ENCODE measurements around the gene ITGA5. TPM values are rescaled to one million over a fixed set of nuclear protein-coding genes. Genes with fewer than 3 reads are reported as not detected.

ITGA5 gene
- total and polyA plus RNA-seq, 9 of the 15 experiments (the other 6 are each of a cell fraction or from before 2014, with no cell fraction given): 9.1 to 82.1 (median 47.4) TPM

- no peak for ATAC-seq
- BruUV-seq (replicated peaks): no TSS peak
- CTCF ChIA-PET (ENCODE audit: low intra/inter-chr PET ratio): no interaction called here
- no peak overlapping the region for H2AFZ ChIP-seq (ENCODE audit: low read depth, low read length)
- peaks cover 52 to 57% of the 10 kb centered on the region in 2 experiments for H3K4me1 ChIP-seq (replicated peaks in 1 of 2; ENCODE audit: control insufficient read depth in 2 of 2, insufficient read depth in 2 of 2, low read length in 2 of 2)
- peak overlapping the region in 1 of 2 experiments; percentile 78; a peak in 1 of 4 replicates for H3K9ac ChIP-seq (ENCODE audit: insufficient read depth in 1 of 2, low read depth in 2 of 2, low read length in 2 of 2)
- DNase-seq (ENCODE audit: extremely low read depth in 1 of 4, low spot score in 3 of 4): no peak
- peaks cover 33% of the 10 kb centered on the region for H3K79me2 ChIP-seq (ENCODE audit: control insufficient read depth, insufficient read depth, low read length)
- TF ChIP-seq XRCC3 (IDR thresholded peaks at IDR 0.05) (no peak), ZNF282 (CRISPR knock-in tag; IDR thresholded peaks at IDR 0.05) (no peak), USF2 (CRISPR knock-in tag; IDR thresholded peaks at IDR 0.05) (no peak), ZNF830 (CRISPR knock-in tag; IDR thresholded peaks at IDR 0.05) (no peak), HES1 (IDR thresholded peaks at IDR 0.05; ENCODE audit: low read depth) (no peak), POLR2AphosphoS2 (IDR thresholded peaks at IDR 0.05; ENCODE audit: low read length) (no peak), ZNF586 (CRISPR knock-in tag; conservative IDR thresholded peaks at IDR 0.05) (no peak)
- TF ChIP-seq, protein P1, sequence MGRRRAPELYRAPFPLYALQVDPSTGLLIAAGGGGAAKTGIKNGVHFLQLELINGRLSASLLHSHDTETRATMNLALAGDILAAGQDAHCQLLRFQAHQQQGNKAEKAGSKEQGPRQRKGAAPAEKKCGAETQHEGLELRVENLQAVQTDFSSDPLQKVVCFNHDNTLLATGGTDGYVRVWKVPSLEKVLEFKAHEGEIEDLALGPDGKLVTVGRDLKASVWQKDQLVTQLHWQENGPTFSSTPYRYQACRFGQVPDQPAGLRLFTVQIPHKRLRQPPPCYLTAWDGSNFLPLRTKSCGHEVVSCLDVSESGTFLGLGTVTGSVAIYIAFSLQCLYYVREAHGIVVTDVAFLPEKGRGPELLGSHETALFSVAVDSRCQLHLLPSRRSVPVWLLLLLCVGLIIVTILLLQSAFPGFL (CRISPR knock-in tag; IDR thresholded peaks at IDR 0.05): no peak
- in situ Hi-C loops (cut with MboI) (no loop called here), intact Hi-C loops (cut with micrococcal nuclease) (no loop called here)
- no peak overlapping the region for H3K4me3 ChIP-seq
- POLR2A ChIA-PET: no interaction called here
- H4K20me1 ChIP-seq (replicated peaks; ENCODE audit: control insufficient read depth, insufficient read depth, low read length): peaks cover 7% of the 10 kb centered on the region; the same call in 1 of the 2 replicates
- no peaks in the 10 kb centered on the region for H3K9me3 ChIP-seq (replicated peaks; ENCODE audit: control insufficient read depth, insufficient read depth, low read depth, low read length)
- FAIRE-seq: no peak
- H3K27ac ChIP-seq (ENCODE audit: extremely low read depth, low read depth, low read length): no peak overlapping the region
- peaks cover 8% of the 10 kb centered on the region for H3K9me1 ChIP-seq (ENCODE audit: control insufficient read depth, insufficient read depth, low read length)
- H3K27me3 ChIP-seq (ENCODE audit: control insufficient read depth in 2 of 2, insufficient read depth in 2 of 2, low read length in 2 of 2): no peaks in the 10 kb centered on the region
- H3K4me2 ChIP-seq (ENCODE audit: insufficient read depth, low read length): 0 out of 2 replicates have a peak overlapping the region, but pooled peaks have one; percentile 11
- 89% methylated on average over 10 of the region's 10 CpGs for WGBS (ENCODE audit: insufficient coverage, low coverage, missing lambda C conversion rate)
- peaks cover 82% of the 10 kb centered on the region; the same call in 2 of the 3 replicates for H3K36me3 ChIP-seq (ENCODE audit: control insufficient read depth, insufficient read depth, low read length)
These were observed 45.2 kb downstream of the ITGA5 start for GRCh38 chr12:54373649-54374561.
